ENCODE measurements around the gene TBC1D10A.

The TBC1D10A gene

GRCh38 chr22:30356449-30357235, 29.9 kb upstream of the TBC1D10A start, which contains the start of the genes CCDC157 and SF3A1:
TSS of gene CCDC157 (plus strand) at chr22:30357007. CDS start at chr22:30366001, 8,994 bp downstream.
TSS of gene SF3A1 (minus strand) at chr22:30356894. CDS start at chr22:30356792, 102 bp downstream.
- peak within 1 kb of the TSS; percentile 87 for H3K4me3 ChIP-seq (ENCODE audit: severe bottlenecking)
- no peak for TF ChIP-seq CTCF (IDR thresholded peaks at IDR 0.05; ENCODE audit: poor library complexity, severe bottlenecking)
- H3K36me3 ChIP-seq (ENCODE audit: low read depth): peaks cover 24% of the 10 kb centered on the region
- ATAC-seq (ENCODE audit: low read depth): peak; percentile 95
- H3K27me3 ChIP-seq (ENCODE audit: insufficient read depth, poor library complexity, severe bottlenecking): no peaks in the 10 kb centered on the region
- peak within 1 kb of the TSS; percentile 59 for H3K27ac ChIP-seq (ENCODE audit: poor library complexity, severe bottlenecking)
- H3K4me1 ChIP-seq (ENCODE audit: insufficient read depth, poor library complexity, severe bottlenecking): peaks cover 5% of the 10 kb centered on the region
- H3K9me3 ChIP-seq (ENCODE audit: severe bottlenecking): no peaks in the 10 kb centered on the region
- DNase-seq (ENCODE audit: low spot score): peak; percentile 95

- Histone ChIP-seq H3K27me3 (ENCODE audit: insufficient read depth, poor library complexity, severe bottlenecking) (no peaks in the 10 kb centered on the region), H3K36me3 (ENCODE audit: low read depth) (peaks cover 42% of the 10 kb centered on the region), H3K4me1 (ENCODE audit: insufficient read depth, poor library complexity, severe bottlenecking) (peaks cover 5% of the 10 kb centered on the region), H3K4me3 (ENCODE audit: severe bottlenecking) (no peak overlapping the region), H3K9me3 (ENCODE audit: severe bottlenecking) (no peaks in the 10 kb centered on the region), H3K27ac (ENCODE audit: poor library complexity, severe bottlenecking) (no peak overlapping the region)
- ATAC-seq (ENCODE audit: low read depth): no peak
- DNase-seq (ENCODE audit: low spot score): no peak
- no peak for TF ChIP-seq CTCF (IDR thresholded peaks at IDR 0.05; ENCODE audit: poor library complexity, severe bottlenecking)
These were observed 27.9 kb upstream of the TBC1D10A start for GRCh38 chr22:30354644-30355043.

- peaks cover 75% of the 10 kb centered on the region for H3K36me3 ChIP-seq (ENCODE audit: low read depth)
- ATAC-seq (ENCODE audit: low read depth) (no peak), DNase-seq (ENCODE audit: low spot score) (no peak)
- H3K27ac ChIP-seq (ENCODE audit: poor library complexity, severe bottlenecking): no peak overlapping the region
- H3K4me3 ChIP-seq (ENCODE audit: severe bottlenecking): no peak overlapping the region
- peaks cover 5% of the 10 kb centered on the region for H3K4me1 ChIP-seq (ENCODE audit: insufficient read depth, poor library complexity, severe bottlenecking)
- no peaks in the 10 kb centered on the region for H3K9me3 ChIP-seq (ENCODE audit: severe bottlenecking)
- no peak for TF ChIP-seq CTCF (IDR thresholded peaks at IDR 0.05; ENCODE audit: poor library complexity, severe bottlenecking)
- no peaks in the 10 kb centered on the region for H3K27me3 ChIP-seq (ENCODE audit: insufficient read depth, poor library complexity, severe bottlenecking)
These were observed 24.5 kb upstream of the TBC1D10A start for GRCh38 chr22:30351226-30351625.

GRCh38 chr22:30348809-30349208, 22.1 kb upstream of the TBC1D10A start:
- no peak for TF ChIP-seq CTCF (IDR thresholded peaks at IDR 0.05; ENCODE audit: poor library complexity, severe bottlenecking)
- no peaks in the 10 kb centered on the region for H3K27me3 ChIP-seq (ENCODE audit: insufficient read depth, poor library complexity, severe bottlenecking)
- H3K27ac ChIP-seq (ENCODE audit: poor library complexity, severe bottlenecking): no peak overlapping the region
- no peaks in the 10 kb centered on the region for H3K9me3 ChIP-seq (ENCODE audit: severe bottlenecking)
- H3K4me3 ChIP-seq (ENCODE audit: severe bottlenecking): no peak overlapping the region
- ATAC-seq (ENCODE audit: low read depth) (no peak), DNase-seq (ENCODE audit: low spot score) (no peak)
- H3K36me3 ChIP-seq (ENCODE audit: low read depth): peaks cover 91% of the 10 kb centered on the region
- H3K4me1 ChIP-seq (ENCODE audit: insufficient read depth, poor library complexity, severe bottlenecking): no peaks in the 10 kb centered on the region

GRCh38 chr22:30348404-30348803, 21.7 kb upstream of the TBC1D10A start:
- H3K36me3 ChIP-seq (ENCODE audit: low read depth): peaks cover 92% of the 10 kb centered on the region
- H3K9me3 ChIP-seq (ENCODE audit: severe bottlenecking): no peaks in the 10 kb centered on the region
- no peak overlapping the region for H3K4me3 ChIP-seq (ENCODE audit: severe bottlenecking)
- no peak overlapping the region for H3K27ac ChIP-seq (ENCODE audit: poor library complexity, severe bottlenecking)
- no peaks in the 10 kb centered on the region for H3K27me3 ChIP-seq (ENCODE audit: insufficient read depth, poor library complexity, severe bottlenecking)
- H3K4me1 ChIP-seq (ENCODE audit: insufficient read depth, poor library complexity, severe bottlenecking): no peaks in the 10 kb centered on the region
- no peak for DNase-seq (ENCODE audit: low spot score)
- no peak for TF ChIP-seq CTCF (IDR thresholded peaks at IDR 0.05; ENCODE audit: poor library complexity, severe bottlenecking)
- ATAC-seq (ENCODE audit: low read depth): no peak

All from RWPE2 (cell line).